Fibroblast of the aortic adventitia (primary cell): ENCODE measurements around the gene LRCH1. TPM values are rescaled to one million over a fixed set of nuclear protein-coding genes. Genes with fewer than 3 reads are reported as not detected.

ENCODE experiments used
- DNase-seq: peaks from one replicate; pipeline ENCODE4 v3.0.0-alpha.2; 2010; ENCODE audit warnings: low read depth
- H3K4me3 ChIP-seq: 2 replicates; pipeline ENCODE4 v1.5.1; 2011; ENCODE audit warnings: low read depth, mild to moderate bottlenecking, control low read depth, low read length, moderate library complexity
- CTCF ChIP-seq: IDR thresholded peaks from 2 replicates; pipeline ENCODE4 v1.5.1; 2011; ENCODE audit warnings: mild to moderate bottlenecking, low read length, control low read depth, inconsistent platforms; ENCODE audit not compliant: insufficient read depth
- total RNA-seq: library from RNA; depleted of rRNA; stranded (reverse); fragments of >200 nt; gene quantifications from 2 replicates; pipeline ENCODE4 v1.2.3, GENCODE V29; 2012; ENCODE audit warnings: low replicate concordance

Gene LRCH1
- total RNA-seq, 1 donor, result 9.5 TPM

DNA sequence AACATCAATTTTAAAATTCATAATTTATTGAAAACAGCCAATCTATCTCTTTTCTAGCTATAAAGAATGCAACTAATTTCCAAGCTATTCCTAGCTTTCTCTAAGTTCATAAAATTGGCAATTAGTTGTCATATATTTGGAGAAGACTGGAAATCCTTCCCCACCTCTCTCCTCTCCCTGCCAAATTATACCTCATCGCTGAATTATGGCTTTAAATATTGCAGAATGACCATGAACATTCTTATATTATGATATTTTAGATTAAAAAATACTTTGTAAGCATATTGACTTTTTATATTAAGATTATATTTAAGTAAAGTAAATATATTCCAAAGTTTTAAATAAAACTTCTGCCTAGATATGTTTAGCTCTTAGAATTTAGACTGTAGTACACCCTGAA, 185.8 kb downstream of the LRCH1 start:
- H3K4me3 ChIP-seq, result no peak overlapping the region
- TF ChIP-seq CTCF, result no peak
- DNase-seq, result no peak

DNA sequence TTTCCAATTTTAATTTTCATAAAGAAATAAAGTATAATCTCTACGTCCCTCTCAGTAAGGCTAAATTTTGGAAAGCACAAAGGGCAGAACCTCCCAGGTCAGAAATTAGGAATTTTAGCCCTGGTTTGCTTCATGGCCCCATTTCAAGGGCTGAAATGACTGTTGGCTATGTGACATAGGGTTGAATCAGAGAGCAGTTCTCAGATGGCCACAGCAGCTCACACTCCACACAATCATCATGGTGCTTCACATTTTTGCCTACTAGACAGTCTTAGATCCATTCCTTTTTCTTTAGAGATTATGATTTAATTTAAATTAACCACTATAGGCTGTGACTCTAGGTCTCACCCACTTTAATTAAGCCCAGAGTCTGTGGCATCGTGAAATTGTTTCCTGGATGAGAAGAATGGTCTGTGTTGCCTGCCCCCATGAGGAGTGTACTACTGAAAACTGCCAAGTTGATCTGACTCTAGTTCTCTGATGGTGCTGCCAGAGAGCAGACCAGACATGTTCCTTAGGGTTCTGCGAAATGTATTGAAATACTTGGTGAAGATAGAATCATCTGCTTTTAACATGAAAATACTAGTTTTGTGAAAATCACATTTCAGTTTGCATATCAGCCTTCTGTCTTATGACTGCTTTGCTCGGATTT, 186.6 kb downstream of the LRCH1 start:
- TF ChIP-seq CTCF, result no peak
- no peak for DNase-seq

DNA sequence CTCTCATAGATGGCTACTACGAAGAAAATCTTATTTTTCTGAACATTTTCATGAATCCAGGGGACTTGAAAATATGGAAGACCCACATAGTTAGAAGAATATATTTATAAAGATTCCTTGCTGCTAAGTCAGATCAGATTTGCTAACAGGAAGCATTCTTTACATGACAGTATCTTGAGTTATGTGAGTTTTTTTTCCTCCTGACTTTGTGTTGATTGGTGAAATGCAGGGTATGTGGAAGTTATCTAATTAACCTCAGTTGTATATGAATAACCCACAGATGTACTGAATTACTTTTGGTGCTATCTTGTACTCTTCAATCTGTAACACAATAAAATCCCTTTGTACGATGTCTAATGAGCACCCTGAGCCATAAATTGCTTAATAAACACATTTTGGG, 190.2 kb downstream of the LRCH1 start:
- DNase-seq, result no peak
- no peak for TF ChIP-seq CTCF
- no peak overlapping the region for H3K4me3 ChIP-seq

More for the DNA sequence above, 186.6 kb downstream of the LRCH1 start:
- no peak overlapping the region for H3K4me3 ChIP-seq

GRCh38 chr13:46745062-46745461, 192.1 kb downstream of the LRCH1 start:
- no peak overlapping the region for H3K4me3 ChIP-seq

GRCh38 chr13:46745706-46746105, 192.7 kb downstream of the LRCH1 start:
- TF ChIP-seq CTCF, result no peak
- no peak overlapping the region for H3K4me3 ChIP-seq
- no peak for DNase-seq

More at GRCh38 chr13:46745062-46745461, 192.1 kb downstream of the LRCH1 start:
- DNase-seq, result no peak
- no peak for TF ChIP-seq CTCF

DNA sequence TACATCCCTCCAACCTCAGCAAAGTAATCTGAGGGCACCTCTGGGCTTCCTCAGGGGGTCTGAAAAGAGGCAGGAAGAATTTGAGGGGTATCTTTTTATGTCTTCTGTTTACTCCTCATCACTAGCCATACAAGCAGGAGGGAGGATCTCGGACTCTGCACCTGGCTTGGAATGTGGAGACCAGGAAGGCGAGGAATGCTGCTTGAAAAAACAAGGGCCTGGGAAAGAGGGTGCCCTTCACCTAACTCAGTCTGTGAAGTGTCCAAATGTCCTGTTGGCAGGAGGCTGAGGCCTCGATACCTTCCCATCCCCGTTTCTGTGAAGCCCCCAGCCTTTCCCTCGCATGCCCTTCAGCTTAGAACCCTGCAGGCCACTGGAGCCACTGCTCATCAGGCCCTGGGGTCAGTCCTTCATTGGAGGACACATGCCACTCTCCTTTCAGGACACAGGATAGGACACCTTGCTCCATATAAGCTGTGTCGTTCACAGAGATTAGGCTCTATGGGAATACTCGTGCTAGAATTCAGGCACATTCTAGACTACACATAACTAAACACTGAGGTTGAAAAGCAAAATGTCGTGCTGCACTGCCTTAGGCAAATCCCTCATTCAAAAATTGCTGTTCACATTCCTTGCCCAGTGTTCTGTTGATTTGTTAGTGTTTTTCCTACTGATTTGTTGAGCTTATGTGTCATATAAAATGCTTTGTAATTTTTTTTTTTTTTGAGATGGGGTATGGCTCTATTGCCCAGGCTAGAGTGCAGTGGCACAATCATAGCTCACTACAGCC, 194.3 kb downstream of the LRCH1 start:
- no peak for DNase-seq
- no peak for TF ChIP-seq CTCF
- H3K4me3 ChIP-seq, result no peak overlapping the region
